Heart left ventricle (tissue), 13 donors: ENCODE results near the gene RUFY3.

Experiments
- POLR2A ChIP-seq, 2 donors: fragments of 450-650 bp; IDR thresholded peaks; one replicate each; pipeline ENCODE4 v1.6.1; 2017; ENCODE audit warnings: antibody characterized with exemption in 2 of 2, mild to moderate bottlenecking in 2 of 2, moderate library complexity in 2 of 2
- TF ChIP-seq, protein P1 (sequence below), 12 donors: fragments of 200-600 bp; sonication (generic) in 4 of 12; IDR thresholded peaks; one replicate each; pipeline versions ENCODE4 v1.5.0 to v1.8.0; 2018 to 2022; ENCODE audit warnings: antibody characterized with exemption in 12 of 12, mild to moderate bottlenecking in 5 of 12
- donor health status: ischemic (EF 13 %, LVEDD 7.1; RV severe dilation, severe dysfunction).
- donor health status: DM: no; HTN: yes; CAD: no.
- donor health status: DM: no; HTN: no; CAD: no.
- donor health status: ischemic (EF 25% LVEDD 6.9; RV normal size, moderate dysfunction).
- donor health status: ischemic (EF 25% LVEDD 5.7; RV mildly dilated, moderate dysfunction).
- donor health status: ischemic (EF 35%, LVEDD 5.7; RV mildly dilated, moderate dysfunction).
- donor health status: nonischemic (EF 11% LVEDD 7.7; RV severe dilation, severe dysfunction).
- donor health status: DM: yes; HTN: yes; CAD: no.
- donor health status: PGD.
- donor health status: ischemic (EF 29% LVEDD 5.4; RV normal size, mild dysfunction).
- donor health status: nonischemic (EF 23%, LVEDD 6.1; RV moderate dilation, normal function).

GRCh38 chr4:70829015-70829414 lies 107.3 kb downstream of the RUFY3 start:
- TF ChIP-seq, protein P1, sequence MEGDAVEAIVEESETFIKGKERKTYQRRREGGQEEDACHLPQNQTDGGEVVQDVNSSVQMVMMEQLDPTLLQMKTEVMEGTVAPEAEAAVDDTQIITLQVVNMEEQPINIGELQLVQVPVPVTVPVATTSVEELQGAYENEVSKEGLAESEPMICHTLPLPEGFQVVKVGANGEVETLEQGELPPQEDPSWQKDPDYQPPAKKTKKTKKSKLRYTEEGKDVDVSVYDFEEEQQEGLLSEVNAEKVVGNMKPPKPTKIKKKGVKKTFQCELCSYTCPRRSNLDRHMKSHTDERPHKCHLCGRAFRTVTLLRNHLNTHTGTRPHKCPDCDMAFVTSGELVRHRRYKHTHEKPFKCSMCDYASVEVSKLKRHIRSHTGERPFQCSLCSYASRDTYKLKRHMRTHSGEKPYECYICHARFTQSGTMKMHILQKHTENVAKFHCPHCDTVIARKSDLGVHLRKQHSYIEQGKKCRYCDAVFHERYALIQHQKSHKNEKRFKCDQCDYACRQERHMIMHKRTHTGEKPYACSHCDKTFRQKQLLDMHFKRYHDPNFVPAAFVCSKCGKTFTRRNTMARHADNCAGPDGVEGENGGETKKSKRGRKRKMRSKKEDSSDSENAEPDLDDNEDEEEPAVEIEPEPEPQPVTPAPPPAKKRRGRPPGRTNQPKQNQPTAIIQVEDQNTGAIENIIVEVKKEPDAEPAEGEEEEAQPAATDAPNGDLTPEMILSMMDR (IDR thresholded peaks at IDR 0.05): no peak
- no peak for TF ChIP-seq POLR2A (IDR thresholded peaks at IDR 0.05)
